Uterus (tissue), 2 donors: ENCODE results near the gene SNX17.

ENCODE experiments used
- POLR2A ChIP-seq, 2 donors: fragments of 450-650 bp; IDR thresholded peaks; one replicate each; pipeline ENCODE4 v1.6.1; 2016; ENCODE audit warnings: antibody characterized with exemption in 2 of 2, mild to moderate bottlenecking in 1 of 2, moderate library complexity in 1 of 2
- TF ChIP-seq, protein P1 (sequence below), 4 experiments: fragments of 200-600 bp in 2 of 4; fragments of 450-650 bp in 2 of 4; sonication (generic) in 2 of 4; IDR thresholded peaks; one replicate each; pipeline ENCODE4 v1.5.1; 2016 to 2019; ENCODE audit warnings: antibody characterized with exemption in 4 of 4, mild to moderate bottlenecking in 2 of 4, moderate library complexity in 1 of 4

DNA sequence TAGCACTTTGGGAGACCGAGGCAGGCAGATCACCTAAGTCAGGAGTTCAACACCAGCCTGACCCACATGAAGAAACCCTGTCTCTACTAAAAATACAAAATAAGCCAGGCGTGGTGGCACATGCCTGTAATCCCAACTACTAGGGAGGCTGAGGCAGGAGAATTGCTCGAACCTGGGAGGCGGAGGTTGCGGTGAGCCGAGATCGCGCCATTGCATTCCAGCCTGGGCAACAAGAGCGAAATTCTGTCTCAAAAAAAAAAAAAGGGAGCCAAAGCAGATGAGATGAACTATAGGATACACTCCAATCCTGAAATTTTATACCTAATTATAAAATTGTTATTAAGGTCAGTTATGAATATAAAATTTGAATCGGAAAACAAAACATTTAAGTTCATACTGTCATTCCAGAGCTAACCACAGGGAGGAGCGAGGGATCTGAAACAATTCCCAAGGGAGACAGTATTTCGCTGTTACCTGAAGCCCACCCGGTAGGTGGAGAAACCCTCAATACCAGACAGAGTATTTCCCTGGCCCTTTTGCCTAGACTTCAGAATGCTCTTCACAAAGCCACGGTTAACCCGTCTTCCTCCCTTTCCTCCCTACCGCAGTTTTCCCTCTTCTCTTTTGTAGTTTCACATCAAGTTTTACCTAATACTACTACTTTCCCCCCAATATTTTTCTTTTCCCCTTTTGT lies 37.5 kb downstream of the SNX17 start:
- TF ChIP-seq, protein P1, sequence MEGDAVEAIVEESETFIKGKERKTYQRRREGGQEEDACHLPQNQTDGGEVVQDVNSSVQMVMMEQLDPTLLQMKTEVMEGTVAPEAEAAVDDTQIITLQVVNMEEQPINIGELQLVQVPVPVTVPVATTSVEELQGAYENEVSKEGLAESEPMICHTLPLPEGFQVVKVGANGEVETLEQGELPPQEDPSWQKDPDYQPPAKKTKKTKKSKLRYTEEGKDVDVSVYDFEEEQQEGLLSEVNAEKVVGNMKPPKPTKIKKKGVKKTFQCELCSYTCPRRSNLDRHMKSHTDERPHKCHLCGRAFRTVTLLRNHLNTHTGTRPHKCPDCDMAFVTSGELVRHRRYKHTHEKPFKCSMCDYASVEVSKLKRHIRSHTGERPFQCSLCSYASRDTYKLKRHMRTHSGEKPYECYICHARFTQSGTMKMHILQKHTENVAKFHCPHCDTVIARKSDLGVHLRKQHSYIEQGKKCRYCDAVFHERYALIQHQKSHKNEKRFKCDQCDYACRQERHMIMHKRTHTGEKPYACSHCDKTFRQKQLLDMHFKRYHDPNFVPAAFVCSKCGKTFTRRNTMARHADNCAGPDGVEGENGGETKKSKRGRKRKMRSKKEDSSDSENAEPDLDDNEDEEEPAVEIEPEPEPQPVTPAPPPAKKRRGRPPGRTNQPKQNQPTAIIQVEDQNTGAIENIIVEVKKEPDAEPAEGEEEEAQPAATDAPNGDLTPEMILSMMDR (IDR thresholded peaks at IDR 0.05) = peak; percentile 4 to 32 (median 22)
- TF ChIP-seq POLR2A (IDR thresholded peaks at IDR 0.05) = no peak
